BE2C (cell line): ENCODE measurements around the gene CXADR.

Source experiments
- DNase-seq: peaks from one replicate; pipeline ENCODE4 v3.0.0-alpha.2; 2020
- H3K27me3 ChIP-seq: fragments of 250-450 bp; sonication (Bioruptor Pico); 2 replicates; pipeline ENCODE4 v1.5.1; 2020; ENCODE audit warnings: mild to moderate bottlenecking
- H3K36me3 ChIP-seq: fragments of 250-450 bp; sonication (Bioruptor Pico); 2 replicates; pipeline ENCODE4 v1.5.1; 2020; ENCODE audit warnings: mild to moderate bottlenecking
- H3K4me1 ChIP-seq: fragments of 250-450 bp; sonication (Bioruptor Pico); 2 replicates; pipeline ENCODE4 v1.5.1; 2020
- H3K4me3 ChIP-seq: 2 replicates; pipeline ENCODE4 v1.5.1; 2011; ENCODE audit warnings: low read depth, low read length
- H3K9me3 ChIP-seq: fragments of 250-450 bp; sonication (Bioruptor Pico); 2 replicates; pipeline ENCODE4 v1.5.1; 2020
- TF ChIP-seq, protein P1 (sequence below): IDR thresholded peaks from 2 replicates; pipeline ENCODE4 v1.5.1; 2012; ENCODE audit warnings: mild to moderate bottlenecking, low read depth, low read length

The CXADR gene

DNA sequence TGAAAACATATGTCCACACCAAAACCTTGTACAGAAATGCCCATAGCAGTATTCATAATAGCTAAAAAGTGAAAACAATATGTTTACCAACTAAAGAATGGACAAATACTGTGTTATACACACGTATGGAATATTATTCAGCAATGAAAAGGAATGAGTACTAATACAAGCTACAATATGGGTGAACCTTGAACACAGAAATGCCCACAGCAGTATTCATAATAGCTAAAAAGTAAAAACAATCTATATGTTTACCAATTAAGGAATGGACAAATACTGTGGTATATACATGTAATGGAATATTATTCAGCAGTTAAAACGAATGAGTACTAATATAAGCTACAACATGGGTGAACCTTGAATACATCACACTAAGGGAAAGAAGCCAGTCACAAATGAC, 96.8 kb downstream of the CXADR start:
- Histone ChIP-seq H3K4me3 (no peak overlapping the region), H3K27me3 (no peaks in the 10 kb centered on the region), H3K4me1 (no peaks in the 10 kb centered on the region), H3K36me3 (peaks cover 38% of the 10 kb centered on the region), H3K9me3 (no peaks in the 10 kb centered on the region; the same call in 1 of the 2 replicates)
- TF ChIP-seq, protein P1, sequence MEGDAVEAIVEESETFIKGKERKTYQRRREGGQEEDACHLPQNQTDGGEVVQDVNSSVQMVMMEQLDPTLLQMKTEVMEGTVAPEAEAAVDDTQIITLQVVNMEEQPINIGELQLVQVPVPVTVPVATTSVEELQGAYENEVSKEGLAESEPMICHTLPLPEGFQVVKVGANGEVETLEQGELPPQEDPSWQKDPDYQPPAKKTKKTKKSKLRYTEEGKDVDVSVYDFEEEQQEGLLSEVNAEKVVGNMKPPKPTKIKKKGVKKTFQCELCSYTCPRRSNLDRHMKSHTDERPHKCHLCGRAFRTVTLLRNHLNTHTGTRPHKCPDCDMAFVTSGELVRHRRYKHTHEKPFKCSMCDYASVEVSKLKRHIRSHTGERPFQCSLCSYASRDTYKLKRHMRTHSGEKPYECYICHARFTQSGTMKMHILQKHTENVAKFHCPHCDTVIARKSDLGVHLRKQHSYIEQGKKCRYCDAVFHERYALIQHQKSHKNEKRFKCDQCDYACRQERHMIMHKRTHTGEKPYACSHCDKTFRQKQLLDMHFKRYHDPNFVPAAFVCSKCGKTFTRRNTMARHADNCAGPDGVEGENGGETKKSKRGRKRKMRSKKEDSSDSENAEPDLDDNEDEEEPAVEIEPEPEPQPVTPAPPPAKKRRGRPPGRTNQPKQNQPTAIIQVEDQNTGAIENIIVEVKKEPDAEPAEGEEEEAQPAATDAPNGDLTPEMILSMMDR = no peak
- DNase-seq = no peak

DNA sequence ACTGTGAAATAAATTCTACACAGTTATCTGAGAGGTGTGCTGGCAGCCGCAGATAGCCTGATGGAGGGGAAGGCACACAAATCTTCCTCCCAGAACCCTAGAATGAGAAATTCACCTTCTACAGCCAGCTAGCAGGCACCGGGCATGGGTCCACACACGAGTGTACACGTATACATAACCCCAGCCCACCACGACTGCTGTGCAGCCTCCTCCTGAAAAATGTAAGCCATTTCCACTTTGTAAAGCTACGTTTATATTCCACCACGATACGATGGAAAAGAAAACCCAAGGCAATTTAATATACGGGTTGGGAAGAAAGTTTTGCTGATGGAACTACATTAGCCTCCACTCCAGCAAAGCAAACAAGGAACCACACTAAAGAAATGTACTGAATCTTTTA, 98.1 kb downstream of the CXADR start:
- H3K4me3 ChIP-seq = peak overlapping the region; percentile 98
- peak; percentile 17 for DNase-seq
- H3K27me3 ChIP-seq = no peaks in the 10 kb centered on the region
- TF ChIP-seq, protein P1 = no peak
- no peaks in the 10 kb centered on the region for H3K4me1 ChIP-seq
- H3K9me3 ChIP-seq = no peaks in the 10 kb centered on the region; the same call in 1 of the 2 replicates
- H3K36me3 ChIP-seq = peaks cover 26% of the 10 kb centered on the region

DNA sequence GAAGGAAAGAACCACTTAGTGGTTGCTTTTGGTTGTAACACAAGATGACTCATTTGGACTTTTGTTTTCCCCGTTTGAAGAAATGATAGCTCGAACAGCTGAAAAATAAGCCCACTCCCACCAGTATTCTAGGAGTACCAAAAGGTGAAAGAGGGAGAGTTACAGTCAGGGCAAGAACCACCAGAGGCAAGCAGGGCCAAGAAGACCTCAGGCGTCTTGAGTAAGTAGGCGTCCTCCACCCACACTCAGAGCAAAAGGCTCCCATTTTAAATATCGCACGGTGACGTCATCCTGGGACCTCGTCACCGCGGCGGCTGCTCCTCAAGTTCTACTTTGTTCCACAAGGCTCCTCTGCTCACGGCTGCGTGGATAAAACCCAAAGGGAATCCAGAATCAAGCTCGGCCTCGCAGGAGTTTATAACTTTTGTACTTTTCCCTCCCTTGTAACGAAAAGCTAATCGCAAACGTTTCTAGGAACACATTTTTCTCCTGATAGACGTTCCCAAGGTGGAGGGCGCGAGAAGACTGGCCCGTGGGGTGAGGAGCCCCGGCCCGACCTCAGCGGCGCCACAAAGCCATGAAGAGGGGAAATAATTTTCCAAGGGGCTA, 98.7 kb downstream of the CXADR start:
- Histone ChIP-seq H3K9me3 (no peaks in the 10 kb centered on the region; the same call in 1 of the 2 replicates), H3K27me3 (no peaks in the 10 kb centered on the region), H3K36me3 (peaks cover 20% of the 10 kb centered on the region), H3K4me3 (peak overlapping the region; percentile 98), H3K4me1 (no peaks in the 10 kb centered on the region)
- peak; percentile 76 for DNase-seq
- TF ChIP-seq, protein P1 = no peak

DNA sequence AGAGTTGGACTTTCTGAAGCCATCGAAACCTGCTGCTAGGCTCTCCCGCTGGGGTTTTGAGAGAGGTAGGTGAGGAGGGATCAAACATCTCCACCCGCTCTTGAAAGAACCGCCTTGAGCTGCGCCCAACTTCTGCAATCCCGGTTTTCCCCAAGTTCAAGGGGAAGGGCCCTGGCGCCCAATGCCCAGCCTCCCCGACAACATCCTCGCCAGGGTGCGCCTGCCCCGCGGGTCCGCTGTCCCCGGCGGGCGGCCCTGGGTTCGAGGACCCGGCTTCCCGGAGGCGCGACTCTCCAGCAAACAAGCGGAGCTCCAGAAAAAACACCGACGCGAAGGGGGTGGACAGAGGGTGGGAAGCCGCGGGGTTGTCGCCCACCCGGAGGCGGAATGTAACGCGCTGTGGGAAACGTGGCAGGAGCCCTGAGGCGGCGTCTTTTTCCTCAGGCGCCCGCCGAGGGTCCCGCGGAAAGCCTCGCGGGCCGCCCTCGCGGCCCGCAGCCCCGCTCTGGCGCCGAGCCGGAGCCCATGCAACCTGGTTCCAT, 99.3 kb downstream of the CXADR start:
- Histone ChIP-seq H3K4me3 (peak overlapping the region; percentile 98), H3K9me3 (no peaks in the 10 kb centered on the region; the same call in 1 of the 2 replicates), H3K27me3 (no peaks in the 10 kb centered on the region), H3K4me1 (no peaks in the 10 kb centered on the region), H3K36me3 (peaks cover 17% of the 10 kb centered on the region)
- DNase-seq = peak; percentile 39
- TF ChIP-seq, protein P1 = no peak

DNA sequence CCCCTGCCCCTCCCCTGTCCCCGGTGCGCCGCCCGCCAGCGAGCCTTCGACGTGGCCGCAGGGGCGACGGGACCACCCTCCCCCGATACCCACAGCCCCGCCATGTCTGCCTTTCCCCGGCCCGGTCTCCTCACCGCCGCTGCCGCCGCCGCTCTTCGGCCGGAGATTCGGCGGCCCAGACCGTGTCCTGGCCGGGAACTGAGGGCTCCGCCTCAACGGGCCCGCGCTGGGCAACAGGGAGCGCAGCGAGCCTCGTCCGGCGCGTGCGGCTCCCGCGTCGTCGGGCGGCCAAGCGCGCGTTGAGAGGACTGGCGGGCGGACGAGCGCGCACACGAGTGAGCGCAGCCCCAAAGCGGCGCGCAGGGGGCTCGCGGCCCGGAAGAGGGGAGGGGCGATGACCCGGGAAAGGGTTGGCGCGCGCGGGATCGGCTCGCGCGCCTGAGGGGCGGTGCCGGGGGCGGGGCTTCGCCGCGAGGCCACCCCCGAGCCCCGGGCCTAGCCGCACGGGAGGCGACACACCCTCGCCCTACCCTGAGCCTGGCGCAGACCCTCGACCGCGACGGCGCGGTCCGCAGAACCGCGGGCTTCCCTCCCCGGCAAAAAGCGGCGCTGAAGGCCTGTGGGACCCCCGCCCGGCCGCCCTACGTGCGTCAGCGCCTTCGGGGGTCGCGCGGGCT, 99.9 kb downstream of the CXADR start, which contains the start of gene BTG3:
TSS of gene BTG3 (minus strand) at position 337 of the 677 bp plus-strand sequence. CDS start 3,757 bp downstream, outside the sequence.
- H3K4me3 ChIP-seq = peak within 1 kb of the TSS; percentile 98
- H3K36me3 ChIP-seq = peaks cover 11% of the 10 kb centered on the region
- DNase-seq = peak; percentile 85
- no peaks in the 10 kb centered on the region; the same call in 1 of the 2 replicates for H3K9me3 ChIP-seq
- TF ChIP-seq, protein P1 = no peak
- H3K27me3 ChIP-seq = no peaks in the 10 kb centered on the region
- no peaks in the 10 kb centered on the region for H3K4me1 ChIP-seq
